Muscle layer of duodenum (tissue), 2 donors: ENCODE results near the gene CA5A.
"Not testable (repeated sequence)": the region's sequence is repeated elsewhere in the genome, so short reads cannot be mapped to it uniquely, and the experiment has no call there.

Source experiments
- H3K27ac ChIP-seq: one replicate; pipeline ENCODE4 v1.7.0; 2013; ENCODE audit warnings: mild to moderate bottlenecking, low read length
- H3K27me3 ChIP-seq: one replicate; pipeline ENCODE4 v1.7.0; 2013; ENCODE audit warnings: low read depth, mild to moderate bottlenecking, control low read depth, low read length
- H3K36me3 ChIP-seq, 2 donors: one replicate each; pipeline ENCODE4 v1.7.0; 2013; ENCODE audit warnings: low read length in 2 of 2, control low read depth in 1 of 2, mild to moderate bottlenecking in 1 of 2; ENCODE audit not compliant: insufficient read depth in 2 of 2, control insufficient read depth in 1 of 2
- H3K4me1 ChIP-seq, 2 donors: one replicate each; pipeline ENCODE4 v1.7.0; 2013; ENCODE audit warnings: low read length in 2 of 2, mild to moderate bottlenecking in 2 of 2, control low read depth in 1 of 2, moderate library complexity in 1 of 2; ENCODE audit not compliant: insufficient read depth in 2 of 2, control insufficient read depth in 1 of 2
- H3K4me3 ChIP-seq, 2 donors: one replicate each; pipeline ENCODE4 v1.7.0; 2013; ENCODE audit warnings: low read length in 2 of 2, low read depth in 1 of 2, mild to moderate bottlenecking in 1 of 2
- H3K9me3 ChIP-seq, 2 donors: one replicate each; pipeline ENCODE4 v1.7.0; 2013; ENCODE audit warnings: low read length in 2 of 2, control low read depth in 1 of 2, mild to moderate bottlenecking in 1 of 2; ENCODE audit not compliant: control insufficient read depth in 1 of 2
- donor health status: healthy.

Gene CA5A

GRCh38 chr16:87936375-87937230 is at the start of gene CA5A:
Gene CA5A (minus strand): TSS chr16:87936529. CDS start chr16:87936450, 79 bp downstream.
- Histone ChIP-seq H3K4me3 (no peak within 1 kb of the TSS), H3K27ac (no peak within 1 kb of the TSS), H3K36me3 (no peaks in the 10 kb centered on the region), H3K27me3 (no peaks in the 10 kb centered on the region), H3K9me3 (no peaks in the 10 kb centered on the region), H3K4me1 (no peaks in the 10 kb centered on the region)

- peaks cover 6 to 22% of the 10 kb centered on the region in 2 donors for H3K36me3 ChIP-seq
- not testable (repeated sequence) for H3K27me3 ChIP-seq, H3K27ac ChIP-seq, H3K9me3 ChIP-seq, H3K4me3 ChIP-seq, H3K4me1 ChIP-seq
Observed at GRCh38 chr16:87985493-87985892, 49.2 kb upstream of the CA5A start.

GRCh38 chr16:87984632-87985267 is 48.4 kb upstream of the CA5A start:
- Histone ChIP-seq H3K4me3 (no peak overlapping the region), H3K36me3 (peaks cover 6 to 22% of the 10 kb centered on the region in 2 donors), H3K4me1 (no peaks in the 10 kb centered on the region), H3K27me3 (no peaks in the 10 kb centered on the region), H3K9me3 (no peaks in the 10 kb centered on the region), H3K27ac (no peak overlapping the region)

GRCh38 chr16:87984180-87984579 is 47.9 kb upstream of the CA5A start:
- H3K4me1 ChIP-seq, H3K27me3 ChIP-seq, H3K27ac ChIP-seq, H3K9me3 ChIP-seq, H3K4me3 ChIP-seq: not testable (repeated sequence)
- H3K36me3 ChIP-seq: peaks cover 6 to 26% of the 10 kb centered on the region in 2 donors

GRCh38 chr16:87983737-87984097 is 47.4 kb upstream of the CA5A start:
- H3K4me3 ChIP-seq, H3K4me1 ChIP-seq, H3K9me3 ChIP-seq, H3K27me3 ChIP-seq, H3K27ac ChIP-seq: not testable (repeated sequence)
- H3K36me3 ChIP-seq: peaks cover 6 to 28% of the 10 kb centered on the region in 2 donors

- H3K9me3 ChIP-seq, H3K27ac ChIP-seq, H3K4me1 ChIP-seq, H3K4me3 ChIP-seq, H3K27me3 ChIP-seq: not testable (repeated sequence)
- peaks cover 6 to 30% of the 10 kb centered on the region in 2 donors for H3K36me3 ChIP-seq
Observed at GRCh38 chr16:87983072-87983736, 46.9 kb upstream of the CA5A start.

- Histone ChIP-seq H3K36me3 (peaks cover 6 to 30% of the 10 kb centered on the region in 2 donors), H3K4me3 (no peak overlapping the region), H3K27ac (no peak overlapping the region), H3K4me1 (no peaks in the 10 kb centered on the region), H3K9me3 (no peaks in the 10 kb centered on the region), H3K27me3 (no peaks in the 10 kb centered on the region)
Observed at GRCh38 chr16:87982581-87983041, 46.3 kb upstream of the CA5A start.

- H3K27me3 ChIP-seq, H3K4me1 ChIP-seq, H3K27ac ChIP-seq, H3K4me3 ChIP-seq, H3K9me3 ChIP-seq: not testable (repeated sequence)
- peaks cover 6 to 30% of the 10 kb centered on the region in 2 donors for H3K36me3 ChIP-seq
Observed at GRCh38 chr16:87981376-87981775, 45.0 kb upstream of the CA5A start.

- not testable (repeated sequence) for H3K9me3 ChIP-seq, H3K27me3 ChIP-seq, H3K4me1 ChIP-seq, H3K4me3 ChIP-seq, H3K27ac ChIP-seq
- peaks cover 6 to 34% of the 10 kb centered on the region in 2 donors for H3K36me3 ChIP-seq
Observed at GRCh38 chr16:87979911-87980630, 43.7 kb upstream of the CA5A start.

GRCh38 chr16:87979352-87979751 is 43.0 kb upstream of the CA5A start:
- no peaks in the 10 kb centered on the region for H3K9me3 ChIP-seq
- H3K36me3 ChIP-seq: peaks cover 6 to 31% of the 10 kb centered on the region in 2 donors
- no peak overlapping the region for H3K4me3 ChIP-seq
- no peaks in the 10 kb centered on the region for H3K4me1 ChIP-seq
- no peaks in the 10 kb centered on the region for H3K27me3 ChIP-seq
- H3K27ac ChIP-seq: no peak overlapping the region

GRCh38 chr16:87978127-87978526 is 41.8 kb upstream of the CA5A start:
- Histone ChIP-seq H3K27ac (no peak overlapping the region), H3K4me3 (no peak overlapping the region), H3K36me3 (peaks cover 6 to 31% of the 10 kb centered on the region in 2 donors)

More at GRCh38 chr16:87978127-87978526, 41.8 kb upstream of the CA5A start:
- no peaks in the 10 kb centered on the region for H3K4me1 ChIP-seq
- no peaks in the 10 kb centered on the region for H3K9me3 ChIP-seq
- no peaks in the 10 kb centered on the region for H3K27me3 ChIP-seq
